ENCODE results near the gene FATE1.

Gene FATE1

DNA sequence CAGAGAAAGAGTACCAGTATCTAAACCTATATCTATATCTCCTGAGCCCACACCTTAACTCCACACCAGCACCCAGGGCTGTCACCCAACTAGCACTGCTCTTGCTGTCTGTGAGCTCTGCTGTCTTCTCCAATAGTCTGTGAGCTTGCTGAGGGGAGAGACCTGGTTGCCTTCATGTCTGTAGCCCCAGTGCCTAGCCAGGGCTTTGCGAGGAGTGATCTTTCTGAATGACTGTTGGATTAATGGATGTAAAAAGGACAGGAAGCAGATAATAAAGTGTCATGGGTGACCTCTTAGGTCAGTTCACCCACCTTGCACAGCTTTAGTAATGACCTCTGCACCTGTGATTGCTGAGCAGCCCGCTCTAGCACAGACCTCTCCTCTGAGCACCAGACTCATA is 49.2 kb downstream of the FATE1 start:
- in situ Hi-C loops (cut with MboI; ENCODE audit: low sequenced_read_pairs): loop anchor here (25.0 kb wide), 1 partner anchor 1047 kb away; no protein-coding TSS in a partner anchor
- no peak overlapping the region for H3K4me3 ChIP-seq
- H3K27me3 ChIP-seq (ENCODE audit: low read depth): no peaks in the 10 kb centered on the region
- no peaks in the 10 kb centered on the region for H3K9me3 ChIP-seq
- no peak for DNase-seq (ENCODE audit: low spot score in 2 of 2)
- H3K36me3 ChIP-seq (replicated peaks): no peaks in the 10 kb centered on the region
- H3K4me1 ChIP-seq: no peaks in the 10 kb centered on the region

- DNase-seq (ENCODE audit: low spot score in 2 of 2): no peak
- Histone ChIP-seq H3K4me1 (no peaks in the 10 kb centered on the region), H3K36me3 (replicated peaks) (no peaks in the 10 kb centered on the region), H3K27me3 (ENCODE audit: low read depth) (no peaks in the 10 kb centered on the region), H3K9me3 (no peaks in the 10 kb centered on the region), H3K4me3 (no peak overlapping the region)
- in situ Hi-C loops (cut with MboI; ENCODE audit: low sequenced_read_pairs): loop anchor here (25.0 kb wide), 1 partner anchor 1041 kb away; no protein-coding TSS in a partner anchor
Measured at GRCh38 chrX:151771726-151772125, 55.9 kb downstream of the FATE1 start.
